ENCODE results near the gene MACROD2. TPM values are rescaled to one million over a fixed set of nuclear protein-coding genes. Genes with fewer than 3 reads are reported as not detected.

Gene MACROD2
- total and polyA plus RNA-seq, 2 of the 4 experiments (the other 2 are of a cell fraction), result not detected

GRCh38 chr20:15726416-15726815 is 1731.1 kb downstream of the MACROD2 start:
- Histone ChIP-seq H2BK20ac (ENCODE audit: low read depth, low read length) (no peak overlapping the region), H3K9ac (ENCODE audit: low read depth, low read length) (no peak overlapping the region), H3K18ac (ENCODE audit: low read depth, low read length) (no peak overlapping the region), H2AFZ (replicated peaks; ENCODE audit: low read length, poor library complexity) (no peak overlapping the region), H2BK15ac (ENCODE audit: low read depth, low read length) (no peak overlapping the region), H3K27me3 (ENCODE audit: control insufficient read depth, insufficient read depth, low read length) (no peaks in the 10 kb centered on the region), H2BK120ac (ENCODE audit: low read depth, low read length) (no peak overlapping the region), H4K5ac (ENCODE audit: low read depth, low read length) (no peak overlapping the region), H3K4ac (ENCODE audit: low read depth, low read length) (no peak overlapping the region), H4K8ac (ENCODE audit: low read depth in 2 of 2, low read length in 2 of 2) (no peak overlapping the region), H3K56ac (ENCODE audit: extremely low read depth, insufficient read depth, low read length) (no peak overlapping the region), H3K9me1 (ENCODE audit: insufficient read depth, low read length) (no peaks in the 10 kb centered on the region), H3K4me1 (ENCODE audit: control insufficient read depth, insufficient read depth, low read length) (no peaks in the 10 kb centered on the region), H2BK5ac (ENCODE audit: low read depth, low read length, poor library complexity, severe bottlenecking) (no peak overlapping the region), H3K14ac (replicated peaks; ENCODE audit: low read depth, low read length) (no peak overlapping the region), H3K9me3 (ENCODE audit: control insufficient read depth, insufficient read depth, low read length) (no peaks in the 10 kb centered on the region), H3K4me3 (ENCODE audit: insufficient read depth, low read depth, low read length) (no peak overlapping the region), H3K27ac (ENCODE audit: insufficient read depth, low read length) (no peak overlapping the region), H4K91ac (ENCODE audit: insufficient read depth, low read depth, low read length) (no peak overlapping the region), H4K20me1 (ENCODE audit: insufficient read depth, low read length) (no peaks in the 10 kb centered on the region), H3K4me2 (ENCODE audit: low read depth, low read length) (no peak overlapping the region), H2AK5ac (ENCODE audit: low read depth, low read length) (no peak overlapping the region), H3K23ac (ENCODE audit: low read depth, low read length) (no peak overlapping the region), H2AK9ac (replicated peaks; ENCODE audit: low read depth, low read length, poor library complexity) (no peak overlapping the region), H3K36me3 (ENCODE audit: control insufficient read depth, insufficient read depth, low read length) (no peaks in the 10 kb centered on the region), H3K79me1 (ENCODE audit: low read depth in 1 of 2, low read length in 2 of 2) (no peaks in the 10 kb centered on the region)
- no peak for TF ChIP-seq NFE2L2 (IDR thresholded peaks at IDR 0.05; ENCODE audit: low read depth, low read length)
- TF ChIP-seq CEBPB (IDR thresholded peaks at IDR 0.05; ENCODE audit: low read depth, low read length), result no peak
- no peak for TF ChIP-seq CHD1 (IDR thresholded peaks at IDR 0.05; ENCODE audit: low read depth, low read length)
- TF ChIP-seq USF2 (IDR thresholded peaks at IDR 0.05; ENCODE audit: low read depth, low read length), result no peak
- no peak for TF ChIP-seq FOS (IDR thresholded peaks at IDR 0.05; ENCODE audit: low read depth, low read length)
- TF ChIP-seq MXI1 (IDR thresholded peaks at IDR 0.05; ENCODE audit: borderline replicate concordance, low read depth, low read length), result no peak
- no peak for TF ChIP-seq RAD21 (IDR thresholded peaks at IDR 0.05; ENCODE audit: low read length)
- DNase-seq (no peak), ATAC-seq (ENCODE audit: low read depth) (no peak)
- BruUV-seq (replicated peaks), result no TSS peak
- intact Hi-C loops (cut with micrococcal nuclease), result no loop called here
- ChIA-PET POLR2A (ENCODE audit: unreplicated experiment) (no interaction called here), CTCF (no interaction called here)
- WGBS, 2 experiments (ENCODE audit: extremely low coverage in 2 of 2, insufficient read length in 1 of 2), result no CpG with 5 or more reads among the region's 1 CpG
- in situ Hi-C loops (cut with MboI; ENCODE audit: low sequenced_read_pairs), result no loop called here
- dilution Hi-C loops (cut with HindIII; ENCODE audit: low sequenced_read_pairs, unreplicated experiment), result no loop called here

All from IMR-90 (cell line).